ENCODE measurements around the gene GPR157. TPM values are rescaled to one million over a fixed set of nuclear protein-coding genes. Genes with fewer than 3 reads are reported as not detected.

GPR157 gene
- total and polyA plus RNA-seq, 10 of the 15 experiments (the other 5 are each of a cell fraction or from before 2014, with no cell fraction given): 0.66 to 15.9 (median 3.1) TPM

DNA sequence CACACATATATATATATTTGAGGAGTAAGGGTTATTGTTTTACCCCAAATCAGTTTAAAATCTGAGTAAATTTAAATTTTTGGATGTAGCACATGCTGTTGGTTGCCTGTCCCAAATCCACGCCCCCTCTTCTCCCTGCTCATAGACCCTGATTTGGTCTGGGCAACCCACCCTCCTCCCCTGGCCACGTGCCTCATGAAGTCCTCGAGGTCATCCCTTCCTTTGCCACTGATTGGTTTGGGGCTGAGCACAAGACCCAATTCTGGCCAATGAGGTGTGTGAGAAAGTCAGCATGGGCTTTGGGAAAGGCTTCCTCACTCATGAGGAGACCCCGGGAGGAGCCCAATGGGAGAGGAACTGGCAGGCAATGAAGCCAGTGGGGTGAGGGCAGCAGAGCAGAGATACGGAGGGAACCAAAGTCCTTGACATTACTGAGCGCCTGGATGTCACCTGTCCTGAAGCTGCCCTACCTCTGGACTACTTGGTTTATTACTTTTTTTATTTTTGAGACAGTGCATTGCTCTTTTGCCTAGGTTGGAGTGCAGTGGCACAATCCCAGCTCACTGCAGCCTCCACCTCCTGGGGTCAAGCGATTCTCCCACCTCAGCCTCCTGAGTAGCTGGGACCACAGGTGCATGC lies 31.3 kb upstream of the GPR157 start:
- no peak overlapping the region for H2AFZ ChIP-seq (ENCODE audit: control insufficient read depth, low read depth, low read length)
- peaks cover 37% of the 10 kb centered on the region for H3K4me1 ChIP-seq (ENCODE audit: control insufficient read depth, insufficient read depth, low read length)
- in situ Hi-C loops (cut with MboI) (no loop called here), intact Hi-C loops (cut with micrococcal nuclease; ENCODE audit: unreplicated experiment) (loop anchor here (5.0 kb wide), 1 partner anchor 33 kb away; the partner anchor contains the start of gene GPR157)
- WGBS (ENCODE audit: insufficient coverage, insufficient replicate concordance, low lambda C conversion rate, missing lambda C conversion rate): 90% methylated on average over 7 of the region's 7 CpGs
- no peaks in the 10 kb centered on the region for H3K27me3 ChIP-seq (replicated peaks in 1 of 2; ENCODE audit: control insufficient read depth in 2 of 2, insufficient read depth in 2 of 2, low read length in 1 of 2)
- no peaks in the 10 kb centered on the region for H3K9me3 ChIP-seq (replicated peaks; ENCODE audit: control insufficient read depth, insufficient read depth, low read length)
- H3K27ac ChIP-seq (ENCODE audit: control insufficient read depth, insufficient read depth): no peak overlapping the region
- ATAC-seq (no peak), DNase-seq (ENCODE audit: low read depth, low spot score) (no peak), FAIRE-seq (no peak)
- H3K9ac ChIP-seq (ENCODE audit: control insufficient read depth, insufficient read depth, low read length): no peak overlapping the region; the same call in 1 of the 2 replicates
- CTCF ChIA-PET: interaction anchor here (1.2 to 1.3 kb wide), 2 partner anchors 18 to 49 kb away, joined by 4 read pairs; no protein-coding TSS in a partner anchor
- RAD21 ChIA-PET (ENCODE audit: unreplicated experiment): no interaction called here
- H4K20me1 ChIP-seq (ENCODE audit: control insufficient read depth, insufficient read depth): no peaks in the 10 kb centered on the region; the same call in none of the 2 replicates
- SMC1A ChIA-PET (ENCODE audit: uncharacterized antibody, unreplicated experiment): no interaction called here
- no peak overlapping the region for H3K4me2 ChIP-seq (ENCODE audit: control insufficient read depth, insufficient read depth)
- H3K79me2 ChIP-seq (ENCODE audit: control insufficient read depth, insufficient read depth, low read length): peaks cover 73% of the 10 kb centered on the region
- TF ChIP-seq NFYB (IDR thresholded peaks at IDR 0.05; ENCODE audit: insufficient read depth, low read depth, low read length) (0 out of 2 replicates have a peak, but pooled peaks have one; percentile 22), BACH1 (IDR thresholded peaks at IDR 0.05; ENCODE audit: borderline replicate concordance) (no peak), KDM1A (IDR thresholded peaks at IDR 0.05; ENCODE audit: borderline replicate concordance) (no peak), RUNX3 (IDR thresholded peaks at IDR 0.05; ENCODE audit: low read length) (no peak)
- TF ChIP-seq, protein P1, sequence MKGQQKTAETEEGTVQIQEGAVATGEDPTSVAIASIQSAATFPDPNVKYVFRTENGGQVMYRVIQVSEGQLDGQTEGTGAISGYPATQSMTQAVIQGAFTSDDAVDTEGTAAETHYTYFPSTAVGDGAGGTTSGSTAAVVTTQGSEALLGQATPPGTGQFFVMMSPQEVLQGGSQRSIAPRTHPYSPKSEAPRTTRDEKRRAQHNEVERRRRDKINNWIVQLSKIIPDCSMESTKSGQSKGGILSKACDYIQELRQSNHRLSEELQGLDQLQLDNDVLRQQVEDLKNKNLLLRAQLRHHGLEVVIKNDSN (IDR thresholded peaks at IDR 0.05; ENCODE audit: borderline replicate concordance, extremely low read length, insufficient read depth, low read depth, low read length): peak; percentile 6
- TF ChIP-seq, protein P2, sequence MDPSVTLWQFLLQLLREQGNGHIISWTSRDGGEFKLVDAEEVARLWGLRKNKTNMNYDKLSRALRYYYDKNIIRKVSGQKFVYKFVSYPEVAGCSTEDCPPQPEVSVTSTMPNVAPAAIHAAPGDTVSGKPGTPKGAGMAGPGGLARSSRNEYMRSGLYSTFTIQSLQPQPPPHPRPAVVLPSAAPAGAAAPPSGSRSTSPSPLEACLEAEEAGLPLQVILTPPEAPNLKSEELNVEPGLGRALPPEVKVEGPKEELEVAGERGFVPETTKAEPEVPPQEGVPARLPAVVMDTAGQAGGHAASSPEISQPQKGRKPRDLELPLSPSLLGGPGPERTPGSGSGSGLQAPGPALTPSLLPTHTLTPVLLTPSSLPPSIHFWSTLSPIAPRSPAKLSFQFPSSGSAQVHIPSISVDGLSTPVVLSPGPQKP (IDR thresholded peaks at IDR 0.05; ENCODE audit: low read depth, low read length): no peak
- no peak overlapping the region for H3K4me3 ChIP-seq
- peaks cover 0 to 12% of the 10 kb centered on the region in 2 experiments; a peak in 2 of 4 replicates for H3K36me3 ChIP-seq (ENCODE audit: control insufficient read depth in 2 of 2, insufficient read depth in 2 of 2, low read length in 1 of 2)
- no TSS peak for BruUV-seq (replicated peaks)
- POLR2A ChIA-PET: no interaction called here
